Smooth muscle cell (in vitro differentiated cells): ENCODE data around the gene GALNT14. TPM values are rescaled to one million over a fixed set of nuclear protein-coding genes. Genes with fewer than 3 reads are reported as not detected.

ENCODE experiments used
- DNase-seq: peaks from one replicate; lab custom pipeline; 2025; ENCODE audit not compliant: unreplicated experiment; lab: John Stamatoyannopoulos, UW
- H2AFZ ChIP-seq: fragments of 200-600 bp; sonication (generic); 2 replicates; pipeline ENCODE4 v1.6.0; 2016; ENCODE audit warnings: antibody characterized with exemption, low read depth, mild to moderate bottlenecking
- H3F3A ChIP-seq: fragments of 200-600 bp; sonication (generic); 2 replicates; pipeline ENCODE4 v1.6.0; 2017; ENCODE audit warnings: antibody characterized with exemption, low read depth
- H3K27ac ChIP-seq: fragments of 200-600 bp; sonication (generic); 2 replicates; pipeline ENCODE4 v1.5.1; 2016; ENCODE audit warnings: low read depth, mild to moderate bottlenecking
- H3K27me3 ChIP-seq: fragments of 200-600 bp; sonication (generic); 2 replicates; pipeline ENCODE4 v1.6.1; 2016; ENCODE audit warnings: low read depth, mild to moderate bottlenecking
- H3K36me3 ChIP-seq: fragments of 200-600 bp; sonication (generic); 2 replicates; pipeline ENCODE4 v1.5.1; 2016; ENCODE audit warnings: low read depth
- H3K4me1 ChIP-seq: fragments of 200-600 bp; sonication (generic); 2 replicates; pipeline ENCODE4 v1.5.1; 2016; ENCODE audit warnings: low read depth
- H3K4me2 ChIP-seq: fragments of 200-600 bp; sonication (generic); 2 replicates; pipeline ENCODE4 v1.6.0; 2016; ENCODE audit warnings: mild to moderate bottlenecking
- H3K4me3 ChIP-seq: fragments of 200-600 bp; sonication (generic); 2 replicates; pipeline ENCODE4 v1.5.1; 2016; ENCODE audit warnings: mild to moderate bottlenecking
- H3K79me2 ChIP-seq: fragments of 200-600 bp; sonication (generic); 2 replicates; pipeline ENCODE4 v1.6.0; 2016; ENCODE audit warnings: low read depth, mild to moderate bottlenecking
- H3K9ac ChIP-seq: fragments of 200-600 bp; sonication (generic); 2 replicates; pipeline ENCODE4 v1.6.0; 2016; ENCODE audit warnings: low read depth
- H3K9me3 ChIP-seq: fragments of 200-600 bp; sonication (generic); replicated peaks from 2 replicates; pipeline ENCODE4 v1.5.1; 2016; ENCODE audit warnings: low read depth
- H4K20me1 ChIP-seq: fragments of 200-600 bp; sonication (generic); 2 replicates; pipeline ENCODE4 v1.6.0; 2016; ENCODE audit warnings: low read depth
- WGBS: methylation state at CpG from one replicate; pipeline ENCODE4 v1.1.7; 2016; ENCODE audit warnings: low lambda C conversion rate; 5-methylcytosine and 5-hydroxymethylcytosine counted together
- polyA plus RNA-seq: library from polyadenylated mRNA; unstranded; fragments of >200 nt; fragmentation: Nextera tagmentation; extraction: Ambion mirVana; gene quantifications from 2 replicates; pipeline ENCODE4 v1.2.1, GENCODE V29; 2016
- total RNA-seq: library from RNA; depleted of rRNA; stranded (reverse); fragments of >200 nt; gene quantifications from 2 replicates; pipeline ENCODE4 v1.2.3, GENCODE V29; 2014
- TF ChIP-seq, protein P1 (sequence below): fragments of 200-600 bp; sonication (generic); IDR thresholded peaks from 2 replicates; pipeline ENCODE4 v1.5.1; 2017; ENCODE audit warnings: borderline replicate concordance, mild to moderate bottlenecking, antibody characterized with exemption; ENCODE audit not compliant: insufficient read depth, poor library complexity, severe bottlenecking

The GALNT14 gene
- total and polyA plus RNA-seq, 2 experiments from 2014 or later = 0.63 to 1.0 TPM

DNA sequence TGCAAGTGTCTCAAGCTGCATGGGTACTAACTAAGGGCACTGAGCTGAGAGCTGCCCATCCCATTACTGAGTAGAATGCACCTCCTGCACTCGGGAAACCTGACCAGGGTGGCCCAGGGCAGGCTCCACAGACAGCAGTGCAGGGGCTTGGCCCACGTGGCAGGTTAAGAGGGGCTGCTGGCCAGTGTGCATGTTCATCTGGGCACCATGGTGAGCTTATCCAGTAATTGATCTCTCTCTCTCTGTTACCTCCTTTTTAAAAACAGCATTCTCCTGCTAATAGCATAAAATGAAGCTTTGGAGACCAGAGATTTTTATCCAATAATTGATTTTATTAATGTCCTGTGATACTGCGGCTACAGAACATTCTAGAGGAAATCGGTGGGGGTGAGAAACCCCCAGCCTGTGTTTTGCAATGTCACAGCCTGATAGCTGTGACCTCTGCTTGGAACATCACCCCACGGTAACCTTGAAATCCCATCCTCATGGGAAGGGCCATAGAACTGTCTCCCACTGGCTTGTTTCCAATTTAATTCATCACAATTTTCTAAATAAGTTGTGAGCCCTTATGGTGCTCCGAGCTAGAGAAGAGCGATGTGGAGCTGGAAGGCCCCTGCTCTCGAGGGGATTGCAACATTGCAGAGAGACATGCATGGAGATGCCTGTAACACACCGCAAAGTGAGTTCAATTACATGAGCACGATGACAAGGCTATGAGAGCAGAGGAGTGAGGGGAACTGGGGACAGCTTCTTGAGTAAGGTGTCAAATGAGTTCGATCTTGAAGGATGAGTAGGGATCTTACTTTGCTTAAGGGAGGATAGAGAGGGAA is 143.8 kb downstream of the GALNT14 start:
- no peaks in the 10 kb centered on the region for H3F3A ChIP-seq
- no peaks in the 10 kb centered on the region for H3K9me3 ChIP-seq
- WGBS = 87% methylated on average over 11 of the region's 11 CpGs
- no peak overlapping the region for H3K4me3 ChIP-seq
- no peaks in the 10 kb centered on the region for H3K27me3 ChIP-seq
- H3K9ac ChIP-seq = no peak overlapping the region
- no peak for DNase-seq
- no peaks in the 10 kb centered on the region for H4K20me1 ChIP-seq
- H3K79me2 ChIP-seq = no peaks in the 10 kb centered on the region
- TF ChIP-seq, protein P1, sequence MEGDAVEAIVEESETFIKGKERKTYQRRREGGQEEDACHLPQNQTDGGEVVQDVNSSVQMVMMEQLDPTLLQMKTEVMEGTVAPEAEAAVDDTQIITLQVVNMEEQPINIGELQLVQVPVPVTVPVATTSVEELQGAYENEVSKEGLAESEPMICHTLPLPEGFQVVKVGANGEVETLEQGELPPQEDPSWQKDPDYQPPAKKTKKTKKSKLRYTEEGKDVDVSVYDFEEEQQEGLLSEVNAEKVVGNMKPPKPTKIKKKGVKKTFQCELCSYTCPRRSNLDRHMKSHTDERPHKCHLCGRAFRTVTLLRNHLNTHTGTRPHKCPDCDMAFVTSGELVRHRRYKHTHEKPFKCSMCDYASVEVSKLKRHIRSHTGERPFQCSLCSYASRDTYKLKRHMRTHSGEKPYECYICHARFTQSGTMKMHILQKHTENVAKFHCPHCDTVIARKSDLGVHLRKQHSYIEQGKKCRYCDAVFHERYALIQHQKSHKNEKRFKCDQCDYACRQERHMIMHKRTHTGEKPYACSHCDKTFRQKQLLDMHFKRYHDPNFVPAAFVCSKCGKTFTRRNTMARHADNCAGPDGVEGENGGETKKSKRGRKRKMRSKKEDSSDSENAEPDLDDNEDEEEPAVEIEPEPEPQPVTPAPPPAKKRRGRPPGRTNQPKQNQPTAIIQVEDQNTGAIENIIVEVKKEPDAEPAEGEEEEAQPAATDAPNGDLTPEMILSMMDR = no peak
- H2AFZ ChIP-seq = no peak overlapping the region
- no peaks in the 10 kb centered on the region for H3K36me3 ChIP-seq
- H3K4me2 ChIP-seq = no peak overlapping the region
- H3K27ac ChIP-seq = no peak overlapping the region
- H3K4me1 ChIP-seq = peaks cover 19% of the 10 kb centered on the region

DNA sequence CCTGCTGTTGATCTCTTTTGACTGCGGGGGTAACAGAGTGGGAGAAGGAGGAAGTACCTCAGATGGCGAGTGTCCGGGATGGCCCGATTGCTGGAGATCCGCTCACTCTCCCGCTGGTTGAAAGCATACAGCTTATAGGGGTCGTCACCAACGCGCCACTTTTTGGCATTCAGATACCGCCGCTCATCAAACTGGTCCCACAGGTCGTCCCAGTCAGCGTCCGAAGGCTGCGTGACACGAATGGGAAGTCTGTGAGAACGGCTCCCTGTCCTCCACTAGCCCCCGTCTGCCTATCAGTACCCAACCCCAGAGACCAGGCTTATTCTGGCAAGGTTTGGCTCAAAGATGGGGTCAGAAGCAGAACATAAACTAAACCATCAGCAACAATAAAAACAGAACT is 145.5 kb downstream of the GALNT14 start:
- Histone ChIP-seq H3K9me3 (no peaks in the 10 kb centered on the region), H4K20me1 (no peaks in the 10 kb centered on the region), H3K27me3 (no peaks in the 10 kb centered on the region), H3K4me3 (no peak overlapping the region), H3K4me1 (peaks cover 14% of the 10 kb centered on the region), H3K4me2 (no peak overlapping the region), H3K27ac (no peak overlapping the region), H3F3A (no peaks in the 10 kb centered on the region), H2AFZ (no peak overlapping the region), H3K36me3 (no peaks in the 10 kb centered on the region), H3K79me2 (no peaks in the 10 kb centered on the region), H3K9ac (no peak overlapping the region)
- TF ChIP-seq, protein P1 = no peak
- no peak for DNase-seq
- 81% methylated on average over 18 of the region's 18 CpGs for WGBS

DNA sequence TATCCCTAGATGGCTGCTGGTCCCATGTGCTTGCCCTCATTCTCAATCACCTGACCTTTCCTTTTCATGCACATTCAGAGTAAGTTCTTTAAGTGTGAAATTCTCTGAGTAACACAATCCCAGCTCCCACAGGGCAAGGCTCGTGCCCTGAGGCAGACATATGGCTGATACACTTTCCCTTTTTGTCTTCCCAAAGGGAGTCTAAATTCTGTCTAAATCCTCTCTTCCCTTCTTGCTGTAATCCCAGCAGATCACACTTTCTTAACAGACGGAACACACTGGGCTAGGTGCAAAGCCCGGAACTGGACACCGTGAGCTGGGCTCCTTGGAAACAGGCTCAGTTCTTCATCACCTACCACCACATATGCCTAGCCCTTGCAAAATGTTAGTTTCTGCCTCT is 147.6 kb downstream of the GALNT14 start:
- TF ChIP-seq, protein P1 = no peak
- Histone ChIP-seq H2AFZ (no peak overlapping the region), H3K9me3 (no peaks in the 10 kb centered on the region), H3F3A (no peaks in the 10 kb centered on the region), H3K27ac (no peak overlapping the region), H3K4me3 (no peak overlapping the region), H3K4me2 (no peak overlapping the region), H3K9ac (no peak overlapping the region), H4K20me1 (no peaks in the 10 kb centered on the region), H3K36me3 (no peaks in the 10 kb centered on the region), H3K4me1 (peaks cover 11% of the 10 kb centered on the region), H3K27me3 (no peaks in the 10 kb centered on the region), H3K79me2 (no peaks in the 10 kb centered on the region)
- DNase-seq = no peak
- 43% methylated on average over 4 of the region's 4 CpGs for WGBS

DNA sequence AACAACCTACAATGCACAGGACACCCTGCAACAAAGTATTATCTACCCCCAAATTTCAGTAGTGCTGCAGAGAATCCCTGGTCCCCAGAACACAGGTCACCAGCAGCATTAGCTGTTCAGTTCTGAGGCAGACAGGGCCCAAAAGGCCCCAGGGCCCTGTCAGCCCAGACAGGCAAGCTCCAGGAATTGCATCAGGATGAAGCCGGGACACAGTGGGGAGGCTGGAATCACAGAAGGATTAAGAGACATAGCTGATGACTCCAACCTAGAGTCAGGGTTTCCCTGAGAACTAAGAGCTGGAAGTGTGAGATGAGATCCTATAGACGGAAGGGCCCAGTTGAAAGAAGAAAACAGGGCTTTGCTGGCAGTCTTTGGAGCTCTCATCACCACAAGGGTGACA is 148.1 kb downstream of the GALNT14 start:
- H3K9me3 ChIP-seq = no peaks in the 10 kb centered on the region
- no peak for DNase-seq
- no peaks in the 10 kb centered on the region for H4K20me1 ChIP-seq
- H3K4me1 ChIP-seq = peaks cover 11% of the 10 kb centered on the region
- WGBS = 10% methylated on average over 2 of the region's 2 CpGs
- H3F3A ChIP-seq = no peaks in the 10 kb centered on the region
- no peaks in the 10 kb centered on the region for H3K79me2 ChIP-seq
- H3K4me3 ChIP-seq = no peak overlapping the region
- H3K27ac ChIP-seq = no peak overlapping the region
- H2AFZ ChIP-seq = no peak overlapping the region
- H3K27me3 ChIP-seq = no peaks in the 10 kb centered on the region
- H3K4me2 ChIP-seq = no peak overlapping the region
- no peaks in the 10 kb centered on the region for H3K36me3 ChIP-seq
- TF ChIP-seq, protein P1 = no peak
- H3K9ac ChIP-seq = no peak overlapping the region
